RWPE1 (cell line): ENCODE measurements around the gene RHBDF1.
"Not testable (repeated sequence)": the region's sequence is repeated elsewhere in the genome, so short reads cannot be mapped to it uniquely, and the experiment has no call there.

Experiments used
- CTCF ChIA-PET: fragments of 350-600 bp; sonication (Branson Sonifier 250); formaldehyde crosslinking; extraction: SDS; loops from one replicate; lab custom pipeline; 2021; lab: Yijun Ruan, JAX
- POLR2A ChIA-PET: fragments of 400-600 bp; formaldehyde crosslinking; extraction: SDS; loops from one replicate; lab custom pipeline; 2020; ENCODE audit warnings: antibody characterized with exemption; ENCODE audit not compliant: low non-redundant PET; lab: Yijun Ruan, JAX
- DNase-seq: peaks from one replicate; pipeline ENCODE4 v3.0.0; 2012; ENCODE audit warnings: low spot score
- H3K27ac ChIP-seq: fragments of 450-650 bp; 2 replicates; pipeline ENCODE4 v1.5.1; 2017
- CTCF ChIP-seq: fragments of 450-650 bp; conservative IDR thresholded peaks from 2 replicates; pipeline ENCODE4 v1.5.1; 2017; ENCODE audit warnings: low read depth, mild to moderate bottlenecking

RHBDF1 gene

DNA sequence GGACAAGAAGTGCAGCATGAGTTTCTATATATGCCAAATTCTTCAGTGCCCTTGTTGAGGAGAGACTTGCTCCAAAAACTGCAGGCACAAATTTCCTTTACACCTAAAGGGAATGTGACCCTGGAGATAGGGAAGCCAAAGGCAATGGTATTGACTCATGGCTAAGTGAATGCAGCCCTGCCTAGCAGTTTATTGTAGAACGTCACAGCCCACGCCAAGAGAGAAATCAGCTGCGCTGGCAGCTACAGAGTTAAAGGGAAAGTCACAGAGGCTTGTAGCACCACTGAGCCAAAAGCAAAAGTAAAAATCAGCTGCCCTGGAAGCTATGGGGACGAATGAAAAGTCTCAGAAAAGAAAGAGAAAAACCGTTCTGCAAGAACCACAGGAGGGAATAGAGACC lies 29.1 kb downstream of the RHBDF1 start:
- CTCF ChIA-PET: no interaction called here
- no peak overlapping the region for H3K27ac ChIP-seq
- no peak for DNase-seq
- TF ChIP-seq CTCF: no peak
- POLR2A ChIA-PET: no interaction called here

DNA sequence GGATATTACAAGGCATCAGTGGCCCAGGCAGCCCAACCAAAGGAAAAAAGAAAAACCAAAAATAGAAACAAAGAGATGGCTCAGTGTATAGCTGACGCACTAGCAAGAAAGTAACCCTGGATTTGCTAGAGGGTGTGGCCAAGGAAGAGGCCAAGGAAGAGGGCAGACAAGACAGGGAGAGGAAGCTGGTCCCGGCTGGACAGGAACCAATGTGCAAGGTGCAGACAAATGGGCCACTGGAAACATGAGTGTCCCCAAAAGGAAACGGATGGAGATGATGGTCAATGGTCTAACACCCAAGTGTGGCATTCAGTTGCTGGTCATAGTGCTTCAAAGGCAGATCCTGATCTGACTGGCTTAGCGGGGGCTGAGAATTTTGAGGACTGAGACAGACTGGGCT lies 29.7 kb downstream of the RHBDF1 start:
- no peak for DNase-seq
- ChIA-PET POLR2A (no interaction called here), CTCF (no interaction called here)
- TF ChIP-seq CTCF: no peak
- H3K27ac ChIP-seq: no peak overlapping the region

DNA sequence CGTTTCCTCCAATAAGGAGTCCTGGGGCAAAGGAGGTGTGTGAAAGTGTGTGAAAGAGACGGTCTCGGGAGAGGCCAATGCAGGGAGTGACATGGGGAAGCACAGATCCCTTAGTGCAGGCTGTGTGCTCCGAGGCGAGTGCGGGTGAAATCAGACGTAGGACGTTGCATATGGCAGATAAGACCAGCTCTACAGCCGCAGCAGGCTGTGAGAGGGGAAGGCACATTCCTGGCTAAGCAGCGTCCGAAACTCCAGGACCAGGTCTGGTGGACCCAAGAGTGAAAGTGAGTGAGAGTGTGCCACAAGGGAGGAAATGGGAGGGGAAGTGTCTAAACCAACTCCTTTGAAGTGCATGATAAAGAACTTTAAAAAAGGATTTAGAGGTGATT lies 30.4 kb downstream of the RHBDF1 start:
- no peak for TF ChIP-seq CTCF
- CTCF ChIA-PET: interaction anchor here (0.9 kb wide), 1 partner anchor 24 kb away, joined by 3 read pairs; no protein-coding TSS in a partner anchor
- POLR2A ChIA-PET: no interaction called here
- DNase-seq: no peak
- H3K27ac ChIP-seq: no peak overlapping the region

- ChIA-PET CTCF (interaction anchor here (0.9 kb wide), 1 partner anchor 24 kb away, joined by 3 read pairs; no protein-coding TSS in a partner anchor), POLR2A (no interaction called here)
- H3K27ac ChIP-seq: no peak overlapping the region
- no peak for DNase-seq
- TF ChIP-seq CTCF: no peak
These were observed 30.9 kb downstream of the RHBDF1 start for GRCh38 chr16:41439-42068.

GRCh38 chr16:38941-39892 lies 33.2 kb downstream of the RHBDF1 start:
- ChIA-PET POLR2A (no interaction called here), CTCF (interaction anchor here (0.7 kb wide), 1 partner anchor 27 kb away, joined by 3 read pairs; no protein-coding TSS in a partner anchor)
- no peak for DNase-seq
- H3K27ac ChIP-seq: peak overlapping the region; percentile 7; the same call in 1 of the 2 replicates
- TF ChIP-seq CTCF: no peak

DNA sequence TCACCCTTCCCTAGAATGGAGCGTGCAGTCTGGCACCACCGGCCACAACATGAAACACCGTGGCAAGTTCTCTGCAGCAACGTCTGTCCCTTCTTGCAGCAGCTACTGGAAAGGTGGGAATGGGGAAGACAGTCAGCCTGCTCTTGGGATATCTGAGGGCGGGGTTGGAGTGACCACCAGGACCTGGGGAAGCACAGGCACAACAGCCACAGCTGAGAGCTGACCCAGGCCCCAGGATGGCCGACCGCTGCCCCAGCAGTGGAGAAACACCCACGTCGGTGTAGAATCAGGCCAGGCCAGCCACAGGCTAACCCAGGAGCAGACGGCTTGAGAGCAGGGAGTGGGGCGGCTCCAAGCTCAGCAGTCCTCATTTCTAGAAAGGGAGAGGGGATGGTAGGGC lies 34.2 kb downstream of the RHBDF1 start:
- H3K27ac ChIP-seq, DNase-seq, CTCF ChIA-PET, POLR2A ChIA-PET: not testable (repeated sequence)
